H1 (cell line): Measurements from ENCODE around the gene CREBL2. TPM values are rescaled to one million over a fixed set of nuclear protein-coding genes. Genes with fewer than 3 reads are reported as not detected.
"Not testable (repeated sequence)": the region's sequence is repeated elsewhere in the genome, so short reads cannot be mapped to it uniquely, and the experiment has no call there.

Experiments used
- CTCF ChIA-PET: fragments of 300-600 bp; sonication (Branson Sonifier 250); formaldehyde crosslinking; loops from one replicate; lab custom pipeline; 2021; ENCODE audit not compliant: partially characterized antibody; lab: Charles Lee
- POLR2A ChIA-PET: fragments of 300-600 bp; sonication (Branson Sonifier 250); formaldehyde crosslinking; loops from one replicate; lab custom pipeline; 2021; ENCODE audit warnings: inconsistent platforms; ENCODE audit not compliant: partially characterized antibody; lab: Charles Lee
- DNase-seq, 2 experiments: peaks; one replicate each; pipeline versions ENCODE4 v3.0.0 to v3.0.0-alpha.2; 2010 to 2022; ENCODE audit warnings: low spot score in 2 of 2, low read depth in 1 of 2, mixed read lengths in 1 of 2
- FAIRE-seq: peaks from 2 replicates; lab custom pipeline; 2011; peaks lifted over from hg19 to GRCh38; lab: Jason Lieb, UNC
- H2AFZ ChIP-seq: 2 replicates; pipeline ENCODE4 v1.8.1; 2012; ENCODE audit warnings: low read length, inconsistent platforms
- H2AK5ac ChIP-seq: 2 replicates; pipeline ENCODE4 v1.6.1; 2013; ENCODE audit warnings: low read depth, low read length
- H2BK120ac ChIP-seq: replicated peaks from 2 replicates; pipeline ENCODE3; 2013; ENCODE audit warnings: low read depth, low read length, inconsistent platforms
- H2BK12ac ChIP-seq: 2 replicates; pipeline ENCODE4 v1.6.1; 2013; ENCODE audit warnings: low read depth, low read length
- H2BK15ac ChIP-seq: 2 replicates; pipeline ENCODE4 v1.6.1; 2013; ENCODE audit warnings: low read length
- H2BK20ac ChIP-seq: 2 replicates; pipeline ENCODE4 v1.6.1; 2013; ENCODE audit warnings: low read length
- H2BK5ac ChIP-seq: 2 replicates; pipeline ENCODE4 v1.6.1; 2013; ENCODE audit warnings: low read depth, low read length
- H3K14ac ChIP-seq: 2 replicates; pipeline ENCODE4 v1.6.1; 2013; ENCODE audit warnings: inconsistent platforms; ENCODE audit not compliant: insufficient read length
- H3K18ac ChIP-seq: 2 replicates; pipeline ENCODE4 v1.6.1; 2013; ENCODE audit warnings: low read length; ENCODE audit errors: extremely low read depth
- H3K23ac ChIP-seq: 2 replicates; pipeline ENCODE4 v1.6.1; 2013; ENCODE audit warnings: inconsistent platforms; ENCODE audit not compliant: insufficient read length
- H3K23me2 ChIP-seq: 2 replicates; pipeline ENCODE4 v1.6.1; 2013; ENCODE audit warnings: low read depth, low read length
- H3K27ac ChIP-seq: 2 replicates; pipeline ENCODE4 v1.6.1; 2011; ENCODE audit warnings: low read depth, low read length, inconsistent platforms
- H3K27me3 ChIP-seq, 4 experiments: replicated peaks in 1 of 4; 1 replicate in 1 of 4; 2 replicates in 3 of 4; pipeline versions ENCODE4 v1.6.1 to v1.8.1; 2011 to 2013; ENCODE audit warnings: low read length in 3 of 4, mild to moderate bottlenecking in 3 of 4, inconsistent platforms in 2 of 4, mixed read lengths in 2 of 4, moderate library complexity in 1 of 4; ENCODE audit not compliant: control insufficient read depth in 3 of 4, insufficient read depth in 3 of 4; ENCODE audit errors: extremely low read depth in 1 of 4
- H3K36me3 ChIP-seq, 4 experiments: 2 replicates each; pipeline versions ENCODE4 v1.6.1 to v1.8.1; 2011 to 2013; ENCODE audit warnings: mild to moderate bottlenecking in 4 of 4, low read length in 3 of 4, moderate library complexity in 2 of 4, control low read depth in 1 of 4, inconsistent platforms in 1 of 4; ENCODE audit not compliant: insufficient read depth in 4 of 4, control insufficient read depth in 2 of 4
- H3K4ac ChIP-seq: replicated peaks from 2 replicates; pipeline ENCODE3; 2013; ENCODE audit warnings: low read length, low read depth, mixed read lengths, inconsistent platforms; ENCODE audit not compliant: insufficient read length
- H3K4me1 ChIP-seq, 4 experiments: replicated peaks in 1 of 4; 1 replicate in 1 of 4; 2 replicates in 3 of 4; pipeline versions ENCODE4 v1.6.1 to v1.8.1; 2011 to 2013; ENCODE audit warnings: low read length in 3 of 4, inconsistent platforms in 2 of 4, mixed read lengths in 1 of 4; ENCODE audit not compliant: insufficient read depth in 4 of 4, control insufficient read depth in 3 of 4
- H3K4me2 ChIP-seq, 2 experiments: 2 replicates each; pipeline versions ENCODE4 v1.6.1 to v1.8.1; 2011 to 2013; ENCODE audit warnings: low read depth in 2 of 2, low read length in 2 of 2, control low read depth in 1 of 2, inconsistent platforms in 1 of 2, mild to moderate bottlenecking in 1 of 2; ENCODE audit not compliant: insufficient read depth in 1 of 2
- H3K4me3 ChIP-seq, 4 experiments: fragments of 200-600, 300-600 bp in 1 of 4; sonication (generic), shearing (Covaris generic), sonication (Bioruptor Twin) in 1 of 4; 2 replicates each; pipeline versions ENCODE4 v1.5.1 to v1.8.1; 2011 to 2016; ENCODE audit warnings: low read length in 4 of 4, low read depth in 3 of 4, control low read depth in 2 of 4, inconsistent platforms in 2 of 4, mild to moderate bottlenecking in 2 of 4, mixed read lengths in 1 of 4, moderate library complexity in 1 of 4; ENCODE audit not compliant: insufficient read depth in 2 of 4; ENCODE audit errors: extremely low read depth in 1 of 4
- H3K56ac ChIP-seq: replicated peaks from 2 replicates; pipeline ENCODE3; 2013; ENCODE audit warnings: low read depth, mild to moderate bottlenecking, mixed read lengths, low read length, inconsistent platforms; ENCODE audit not compliant: insufficient read length
- H3K79me1 ChIP-seq: 2 replicates; pipeline ENCODE4 v1.6.1; 2013; ENCODE audit warnings: low read depth, low read length, control low read depth
- H3K79me2 ChIP-seq, 2 experiments: 2 replicates each; pipeline versions ENCODE4 v1.6.1 to v1.8.1; 2012 to 2013; ENCODE audit warnings: low read length in 2 of 2, mild to moderate bottlenecking in 2 of 2, inconsistent platforms in 1 of 2; ENCODE audit not compliant: insufficient read depth in 2 of 2, control insufficient read depth in 1 of 2
- H3K9ac ChIP-seq, 4 experiments: replicated peaks in 1 of 4; 1 replicate in 1 of 4; 2 replicates in 3 of 4; pipeline versions ENCODE4 v1.6.1 to v1.8.1; 2011 to 2013; ENCODE audit warnings: low read depth in 3 of 4, low read length in 3 of 4, control low read depth in 2 of 4, mild to moderate bottlenecking in 2 of 4, moderate library complexity in 2 of 4, inconsistent platforms in 1 of 4; ENCODE audit errors: extremely low read depth in 1 of 4
- H3K9me3 ChIP-seq, 2 experiments: 2 replicates each; pipeline versions ENCODE4 v1.6.1 to v1.8.1; 2012 to 2013; ENCODE audit warnings: mild to moderate bottlenecking in 2 of 2, moderate library complexity in 2 of 2, control low read depth in 1 of 2, inconsistent platforms in 1 of 2, low read depth in 1 of 2, low read length in 1 of 2, mixed read lengths in 1 of 2; ENCODE audit not compliant: insufficient read depth in 2 of 2
- H4K20me1 ChIP-seq, 2 experiments: replicated peaks in 1 of 2; 2 replicates each; pipeline versions ENCODE3 to v1.8.1; 2011 to 2013; ENCODE audit warnings: inconsistent platforms in 2 of 2, low read length in 2 of 2, mild to moderate bottlenecking in 1 of 2; ENCODE audit not compliant: insufficient read depth in 2 of 2, control insufficient read depth in 1 of 2
- H4K5ac ChIP-seq: 2 replicates; pipeline ENCODE4 v1.6.1; 2013; ENCODE audit warnings: low read length, low read depth, mixed read lengths, inconsistent platforms; ENCODE audit not compliant: insufficient read length
- H4K8ac ChIP-seq: 2 replicates; pipeline ENCODE4 v1.8.0; 2013; ENCODE audit warnings: mild to moderate bottlenecking, moderate library complexity, low read length, inconsistent platforms; ENCODE audit not compliant: insufficient read depth; ENCODE audit errors: extremely low read depth
- H4K91ac ChIP-seq: replicated peaks from 2 replicates; pipeline ENCODE3; 2013; ENCODE audit warnings: low read length, mixed read lengths, inconsistent platforms; ENCODE audit not compliant: insufficient read length
- WGBS, 2 experiments: shearing (Covaris generic) in 1 of 2; methylation state at CpG; one replicate each; pipeline versions ENCODE4 v1.1.6 to v1.1.7; 2013 to 2015; ENCODE audit warnings: low lambda C conversion rate in 2 of 2, mixed read lengths in 2 of 2, inconsistent platforms in 1 of 2, low coverage in 1 of 2, missing lambda C conversion rate in 1 of 2; ENCODE audit not compliant: insufficient replicate concordance in 2 of 2, insufficient coverage in 1 of 2, insufficient read length in 1 of 2; ENCODE audit errors: extremely low coverage in 1 of 2, missing lambda C conversion rate in 1 of 2; 5-methylcytosine and 5-hydroxymethylcytosine counted together
- polyA plus RNA-seq, 7 experiments: library from polyadenylated mRNA; depleted of rRNA in 3 of 7; stranded (reverse) in 5 of 7; unstranded in 2 of 7; fragments of >200 nt in 5 of 7; fragments of 200-250 nt in 2 of 7; gene quantifications; 1 replicate in 5 of 7; 2 replicates in 1 of 7; 4 replicates in 1 of 7; pipeline versions ENCODE4 v1.2.1 to v1.2.3, GENCODE V29; 2011 to 2013; ENCODE audit warnings: missing spikeins in 2 of 7, mixed read lengths in 2 of 7
- total RNA-seq: library from RNA; stranded (reverse); fragmentation: NEBNext Ultra II Directional; extraction: Animal tissue kit (Norgen Biotek cat#: 25700); gene quantifications from 2 replicates; pipeline ENCODE4 v1.2.1, GENCODE V29; 2021

Gene CREBL2
- total and polyA plus RNA-seq, 2 of the 8 experiments (the other 6 are each of a cell fraction or from before 2014, with no cell fraction given) = 9.8 to 18.3 TPM

- H3K4me3 ChIP-seq, H2AK5ac ChIP-seq, H4K5ac ChIP-seq, H3K23me2 ChIP-seq, H2BK5ac ChIP-seq, H3K56ac ChIP-seq, H2BK12ac ChIP-seq, H3K27me3 ChIP-seq, H3K27ac ChIP-seq, FAIRE-seq, H3K18ac ChIP-seq, H2AFZ ChIP-seq, H4K8ac ChIP-seq, H4K91ac ChIP-seq, H2BK120ac ChIP-seq, H3K23ac ChIP-seq, H3K4me2 ChIP-seq, H3K9me3 ChIP-seq, H3K14ac ChIP-seq, H3K9ac ChIP-seq, CTCF ChIA-PET, DNase-seq, H3K79me1 ChIP-seq, H3K79me2 ChIP-seq, POLR2A ChIA-PET, H4K20me1 ChIP-seq, H3K4ac ChIP-seq, H2BK20ac ChIP-seq, H2BK15ac ChIP-seq: not testable (repeated sequence)
- 85% methylated on average over 4 of the region's 4 CpGs; no CpG with 5 or more reads in 1 of the 2 experiments for WGBS, 2 experiments
- peaks cover 0 to 22% (median 3%) of the 10 kb centered on the region in 4 experiments; a peak in 5 of 8 replicates for H3K36me3 ChIP-seq
- H3K4me1 ChIP-seq = peaks cover 0 to 19% (median 0%) of the 10 kb centered on the region in 4 experiments; a peak in 1 of 7 replicates
These were observed 28.3 kb downstream of the CREBL2 start for GRCh38 chr12:12639995-12640394.
